Lower leg skin (tissue), 4 donors: ENCODE data around the gene GRIK3. TPM values are rescaled to one million over a fixed set of nuclear protein-coding genes. Genes with fewer than 3 reads are reported as not detected.

Source experiments
- DNase-seq, 2 donors: peaks; one replicate each; pipeline ENCODE4 v3.0.0-alpha.2; 2019; ENCODE audit warnings: low spot score in 2 of 2
- H3K4me3 ChIP-seq: fragments of 200-600 bp; sonication (generic); 2 replicates; pipeline ENCODE4 v1.5.1; 2017; ENCODE audit warnings: mild to moderate bottlenecking, low read depth; ENCODE audit not compliant: poor library complexity, severe bottlenecking
- CTCF ChIP-seq, 3 donors: fragments of 450-650 bp; IDR thresholded peaks; one replicate each; pipeline ENCODE4 v1.5.1; 2016; ENCODE audit warnings: antibody characterized with exemption in 3 of 3, mild to moderate bottlenecking in 3 of 3, moderate library complexity in 2 of 3
- POLR2A ChIP-seq, 2 donors: fragments of 450-650 bp; IDR thresholded peaks; one replicate each; pipeline ENCODE4 v1.6.1; 2016 to 2017; ENCODE audit warnings: antibody characterized with exemption in 2 of 2, mild to moderate bottlenecking in 1 of 2, moderate library complexity in 1 of 2
- WGBS, 2 donors: methylation state at CpG; one replicate each; pipeline ENCODE4 v1.1.5; 2018; 5-methylcytosine and 5-hydroxymethylcytosine counted together
- intact Hi-C: fragments of 100-400 bp; cut with DNase I; formaldehyde crosslinking; loops from one replicate; pipeline ENCODE4 v1.15.0; 2023; ENCODE audit warnings: low total_unique reads
- total RNA-seq, 4 donors: library from RNA; depleted of rRNA; stranded (reverse); fragments of >200 nt; gene quantifications; one replicate each; pipeline ENCODE4 v1.1.0, GENCODE V29; 2016

The GRIK3 gene
- total RNA-seq, 4 donors from 2014 or later: 0.04 to 0.36 (median 0.19) TPM

- WGBS, 2 donors: 90 to 92% methylated on average over 7 of the region's 7 CpGs
- TF ChIP-seq CTCF (IDR thresholded peaks at IDR 0.05) (no peak), POLR2A (IDR thresholded peaks at IDR 0.05) (no peak)
These were observed 220.2 kb downstream of the GRIK3 start for GRCh38 chr1:36814083-36814482.

DNA sequence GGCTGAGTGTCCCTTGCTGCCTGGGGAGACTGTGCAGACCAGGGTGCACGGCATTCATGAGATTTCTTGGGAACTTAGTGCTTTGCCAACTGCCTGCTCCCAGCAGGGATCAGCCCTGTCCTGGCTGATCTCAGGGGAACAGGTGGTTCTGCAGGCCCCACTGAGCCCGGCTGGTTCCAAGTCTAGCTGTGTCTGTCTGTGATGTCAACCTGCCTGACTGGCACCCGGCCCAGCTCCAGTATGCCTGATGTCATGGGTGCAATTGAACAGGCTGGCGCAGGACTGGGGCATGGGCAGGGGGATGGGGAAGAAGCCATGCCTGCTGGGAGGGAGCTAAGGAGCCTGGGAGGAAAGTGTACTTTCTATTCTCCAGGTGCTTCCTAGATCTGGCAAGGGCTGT lies 227.1 kb downstream of the GRIK3 start:
- TF ChIP-seq POLR2A (IDR thresholded peaks at IDR 0.05): no peak
- TF ChIP-seq CTCF (IDR thresholded peaks at IDR 0.05): no peak
- WGBS, 2 donors: 45 to 56% methylated on average over 4 of the region's 4 CpGs

More at GRCh38 chr1:36814083-36814482, 220.2 kb downstream of the GRIK3 start:
- H3K4me3 ChIP-seq: no peak overlapping the region
- intact Hi-C loops: no loop called here
- DNase-seq: no peak

DNA sequence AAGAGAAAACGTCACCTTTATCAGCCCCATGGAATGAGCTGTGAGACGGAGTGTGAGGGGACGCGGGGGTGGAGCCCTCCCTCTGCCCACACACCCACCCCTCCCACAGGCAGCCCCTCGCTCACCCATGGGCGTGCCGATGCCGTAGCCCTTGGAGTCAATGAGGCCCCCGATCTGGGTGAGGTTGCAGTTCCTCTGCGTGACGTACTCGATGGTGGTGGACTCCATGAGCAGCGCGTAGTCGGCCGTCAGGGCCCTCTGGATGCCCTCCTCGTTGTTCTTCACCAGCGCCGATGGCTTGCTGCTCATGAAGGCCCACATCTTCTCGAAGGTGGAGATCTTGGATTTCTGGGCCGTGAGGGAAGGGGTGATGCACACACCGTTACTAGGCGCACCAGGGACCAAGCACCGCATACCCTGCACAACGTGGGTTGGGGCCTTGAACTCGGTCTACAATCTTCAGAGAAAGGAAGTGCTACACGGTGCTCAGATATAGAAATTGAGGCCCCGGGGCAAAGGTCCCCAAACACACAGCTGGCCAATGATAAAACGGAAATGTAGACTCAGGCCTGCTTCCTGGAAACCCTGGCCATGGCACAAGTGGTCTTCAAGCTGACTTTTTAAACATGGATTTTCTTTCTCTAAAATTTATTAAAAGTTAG lies 228.2 kb downstream of the GRIK3 start:
- no peak for DNase-seq
- TF ChIP-seq POLR2A (IDR thresholded peaks at IDR 0.05) (no peak), CTCF (IDR thresholded peaks at IDR 0.05) (no peak)
- intact Hi-C loops: no loop called here
- WGBS, 2 donors: 80 to 83% methylated on average over 26 to 29 of the region's 29 CpGs
- no peak overlapping the region for H3K4me3 ChIP-seq

More for the DNA sequence above, 227.1 kb downstream of the GRIK3 start:
- intact Hi-C loops: no loop called here
- no peak overlapping the region for H3K4me3 ChIP-seq
- DNase-seq: no peak

- no peak overlapping the region for H3K4me3 ChIP-seq
- 89 to 91% methylated on average over 17 of the region's 17 CpGs for WGBS, 2 donors
- DNase-seq: no peak
- no peak for TF ChIP-seq CTCF (IDR thresholded peaks at IDR 0.05)
- TF ChIP-seq POLR2A (IDR thresholded peaks at IDR 0.05): no peak
- intact Hi-C loops: no loop called here
These were observed 229.5 kb downstream of the GRIK3 start for GRCh38 chr1:36804669-36805314.

DNA sequence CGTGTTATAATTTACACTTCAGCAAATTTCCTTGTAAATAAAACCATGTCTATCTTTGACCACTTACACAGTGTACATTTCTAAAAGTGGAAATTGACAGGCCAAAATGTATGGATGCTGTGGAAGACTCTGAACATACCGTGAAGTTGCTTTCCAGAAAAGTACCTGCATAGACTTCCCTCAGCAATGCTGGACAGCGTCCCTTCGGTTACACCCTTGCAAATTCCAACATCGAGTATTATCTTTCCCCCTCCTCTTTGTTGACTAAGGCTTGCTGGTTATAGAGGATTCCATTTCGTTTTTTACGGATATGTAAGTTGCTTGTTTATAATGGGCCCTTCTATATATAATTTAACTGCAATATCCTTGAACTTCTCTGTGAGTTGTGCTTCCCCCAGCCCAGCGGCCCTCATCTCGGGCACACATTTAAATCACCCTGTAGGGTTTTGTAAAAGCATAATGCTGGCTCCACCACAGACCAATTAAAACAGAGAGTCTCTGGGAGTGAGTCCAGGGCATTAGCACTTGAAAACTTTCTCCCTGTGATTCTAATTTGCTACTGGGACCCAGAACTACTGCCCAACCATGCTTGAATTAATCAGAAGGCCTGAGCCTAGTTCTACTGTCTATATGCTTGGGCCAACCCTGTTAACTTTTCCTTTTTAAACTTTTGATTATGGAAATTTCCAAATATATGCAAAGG lies 230.3 kb downstream of the GRIK3 start:
- no peak for DNase-seq
- TF ChIP-seq POLR2A (IDR thresholded peaks at IDR 0.05): no peak
- TF ChIP-seq CTCF (IDR thresholded peaks at IDR 0.05): no peak
- 61% methylated on average over 9 of the region's 9 CpGs for WGBS, 2 donors
- H3K4me3 ChIP-seq: no peak overlapping the region
- intact Hi-C loops: no loop called here
